Measurements from ENCODE around the gene CALN1. TPM values are rescaled to one million over a fixed set of nuclear protein-coding genes. Genes with fewer than 3 reads are reported as not detected.

Gene CALN1
- polyA plus RNA-seq, 1 donor (not counting 4 experiments of a cell fraction or from before 2014, with no cell fraction given), result not detected

DNA sequence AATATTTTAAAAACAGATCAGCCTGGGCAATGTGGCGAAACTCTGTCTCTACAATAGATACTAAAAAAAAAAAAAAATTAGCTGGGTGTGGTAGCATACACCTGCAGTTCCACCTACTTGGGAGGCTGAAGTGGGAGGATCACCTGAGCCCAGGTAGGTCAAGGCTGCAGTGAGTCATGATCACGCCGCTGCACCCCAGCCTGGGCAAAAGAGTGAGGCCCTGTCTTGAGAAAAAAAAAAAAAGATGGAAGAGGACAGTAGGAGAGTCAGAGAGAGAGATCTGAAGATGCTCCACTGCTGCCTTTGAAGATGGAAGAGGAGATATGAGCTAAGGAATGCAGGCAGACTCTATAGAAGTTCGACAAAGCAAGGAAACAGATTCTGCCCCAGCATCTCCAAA is 181.9 kb downstream of the CALN1 start:
- Histone ChIP-seq H3K4me3 (ENCODE audit: control insufficient read depth in 2 of 3, extremely low read depth in 1 of 3, insufficient read depth in 2 of 3, low read depth in 1 of 3, low read length in 3 of 3) (no peak overlapping the region), H3K4me1 (ENCODE audit: control insufficient read depth, extremely low read depth, insufficient read depth, low read length) (no peaks in the 10 kb centered on the region), H3K79me2 (ENCODE audit: control insufficient read depth, insufficient read depth, low read length) (no peaks in the 10 kb centered on the region), H3K36me3 (ENCODE audit: control insufficient read depth in 2 of 2, extremely low read depth in 1 of 2, insufficient read depth in 2 of 2, low read length in 2 of 2) (no peaks in the 10 kb centered on the region), H4K20me1 (ENCODE audit: control insufficient read depth, extremely low read depth, insufficient read depth, low read length) (no peaks in the 10 kb centered on the region), H3K27me3 (ENCODE audit: control insufficient read depth, extremely low read depth, insufficient read depth, low read length) (no peaks in the 10 kb centered on the region), H3K4me2 (ENCODE audit: control insufficient read depth, extremely low read depth, insufficient read depth, low read depth, low read length) (no peak overlapping the region), H2AFZ (ENCODE audit: control insufficient read depth, low read length) (no peak overlapping the region), H3K9me3 (ENCODE audit: control insufficient read depth, low read depth, low read length) (peaks cover under 1% of the 10 kb centered on the region), H3K9ac (ENCODE audit: control insufficient read depth, extremely low read depth, insufficient read depth, low read length) (no peak overlapping the region), H3K9me1 (ENCODE audit: control insufficient read depth, extremely low read depth, insufficient read depth, low read length) (no peaks in the 10 kb centered on the region), H3K27ac (ENCODE audit: control insufficient read depth, insufficient read depth, low read length) (no peak overlapping the region)
- no peak for FAIRE-seq
- DNase-seq (ENCODE audit: low read depth, low spot score), result no peak
- dilution Hi-C loops (cut with MboI; ENCODE audit: extremely low pct_ligation_motif_present, low sequenced_read_pairs), result no loop called here
- no peak for TF ChIP-seq EZH2 (IDR thresholded peaks at IDR 0.05; ENCODE audit: low read length)
- TF ChIP-seq, protein P1, sequence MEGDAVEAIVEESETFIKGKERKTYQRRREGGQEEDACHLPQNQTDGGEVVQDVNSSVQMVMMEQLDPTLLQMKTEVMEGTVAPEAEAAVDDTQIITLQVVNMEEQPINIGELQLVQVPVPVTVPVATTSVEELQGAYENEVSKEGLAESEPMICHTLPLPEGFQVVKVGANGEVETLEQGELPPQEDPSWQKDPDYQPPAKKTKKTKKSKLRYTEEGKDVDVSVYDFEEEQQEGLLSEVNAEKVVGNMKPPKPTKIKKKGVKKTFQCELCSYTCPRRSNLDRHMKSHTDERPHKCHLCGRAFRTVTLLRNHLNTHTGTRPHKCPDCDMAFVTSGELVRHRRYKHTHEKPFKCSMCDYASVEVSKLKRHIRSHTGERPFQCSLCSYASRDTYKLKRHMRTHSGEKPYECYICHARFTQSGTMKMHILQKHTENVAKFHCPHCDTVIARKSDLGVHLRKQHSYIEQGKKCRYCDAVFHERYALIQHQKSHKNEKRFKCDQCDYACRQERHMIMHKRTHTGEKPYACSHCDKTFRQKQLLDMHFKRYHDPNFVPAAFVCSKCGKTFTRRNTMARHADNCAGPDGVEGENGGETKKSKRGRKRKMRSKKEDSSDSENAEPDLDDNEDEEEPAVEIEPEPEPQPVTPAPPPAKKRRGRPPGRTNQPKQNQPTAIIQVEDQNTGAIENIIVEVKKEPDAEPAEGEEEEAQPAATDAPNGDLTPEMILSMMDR (optimal IDR thresholded peaks at IDR 0.05 in 1 of 3, IDR thresholded peaks at IDR 0.05 in 1 of 3, conservative IDR thresholded peaks at IDR 0.05 in 1 of 3; ENCODE audit: extremely low read depth in 1 of 3, insufficient read depth in 2 of 3, low read length in 3 of 3), result no peak

DNA sequence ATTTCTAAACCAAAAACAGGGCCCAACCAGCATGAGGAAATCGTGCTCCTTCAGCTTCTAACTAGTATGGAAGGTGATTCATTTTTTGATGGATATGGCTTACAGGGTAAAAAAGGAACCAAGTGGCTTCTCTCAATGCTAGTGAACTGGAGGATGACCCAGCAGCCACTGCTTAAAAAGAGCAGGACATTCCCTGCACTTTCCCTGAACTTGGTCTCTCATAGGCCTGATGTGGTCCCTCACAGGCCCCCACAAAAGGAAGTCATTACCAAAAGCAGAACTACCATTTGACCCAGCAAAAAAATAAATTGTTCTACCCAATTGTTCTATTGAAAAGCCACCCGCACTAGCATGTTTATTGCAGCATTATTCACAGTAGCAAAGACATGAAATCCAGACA is 188.8 kb downstream of the CALN1 start:
- H3K9me1 ChIP-seq (ENCODE audit: control insufficient read depth, extremely low read depth, insufficient read depth, low read length), result no peaks in the 10 kb centered on the region
- dilution Hi-C loops (cut with MboI; ENCODE audit: extremely low pct_ligation_motif_present, low sequenced_read_pairs), result no loop called here
- no peaks in the 10 kb centered on the region for H4K20me1 ChIP-seq (ENCODE audit: control insufficient read depth, extremely low read depth, insufficient read depth, low read length)
- no peaks in the 10 kb centered on the region for H3K36me3 ChIP-seq (ENCODE audit: control insufficient read depth in 2 of 2, extremely low read depth in 1 of 2, insufficient read depth in 2 of 2, low read length in 2 of 2)
- H3K4me2 ChIP-seq (ENCODE audit: control insufficient read depth, extremely low read depth, insufficient read depth, low read depth, low read length), result no peak overlapping the region
- FAIRE-seq (no peak), DNase-seq (ENCODE audit: low read depth, low spot score) (no peak)
- H3K27me3 ChIP-seq (ENCODE audit: control insufficient read depth, extremely low read depth, insufficient read depth, low read length), result no peaks in the 10 kb centered on the region
- H3K79me2 ChIP-seq (ENCODE audit: control insufficient read depth, insufficient read depth, low read length), result no peaks in the 10 kb centered on the region
- TF ChIP-seq, protein P1 (optimal IDR thresholded peaks at IDR 0.05 in 1 of 3, IDR thresholded peaks at IDR 0.05 in 1 of 3, conservative IDR thresholded peaks at IDR 0.05 in 1 of 3; ENCODE audit: extremely low read depth in 1 of 3, insufficient read depth in 2 of 3, low read length in 3 of 3), result no peak
- no peak for TF ChIP-seq EZH2 (IDR thresholded peaks at IDR 0.05; ENCODE audit: low read length)
- H3K4me3 ChIP-seq (ENCODE audit: control insufficient read depth in 2 of 3, extremely low read depth in 1 of 3, insufficient read depth in 2 of 3, low read depth in 1 of 3, low read length in 3 of 3), result no peak overlapping the region
- H3K27ac ChIP-seq (ENCODE audit: control insufficient read depth, insufficient read depth, low read length), result no peak overlapping the region
- H3K9me3 ChIP-seq (ENCODE audit: control insufficient read depth, low read depth, low read length), result peaks cover 3% of the 10 kb centered on the region
- no peak overlapping the region for H2AFZ ChIP-seq (ENCODE audit: control insufficient read depth, low read length)
- no peaks in the 10 kb centered on the region for H3K4me1 ChIP-seq (ENCODE audit: control insufficient read depth, extremely low read depth, insufficient read depth, low read length)
- H3K9ac ChIP-seq (ENCODE audit: control insufficient read depth, extremely low read depth, insufficient read depth, low read length), result no peak overlapping the region
